Measurements from ENCODE around the gene RPTOR.

The RPTOR gene

GRCh38 chr17:80959330-80960036 is 414.8 kb downstream of the RPTOR start:
- DNase-seq (ENCODE audit: low read depth in 2 of 2) = no peak

- DNase-seq (ENCODE audit: low read depth in 2 of 2) = no peak
Measured at GRCh38 chr17:80960037-80960796, 415.6 kb downstream of the RPTOR start.

DNA sequence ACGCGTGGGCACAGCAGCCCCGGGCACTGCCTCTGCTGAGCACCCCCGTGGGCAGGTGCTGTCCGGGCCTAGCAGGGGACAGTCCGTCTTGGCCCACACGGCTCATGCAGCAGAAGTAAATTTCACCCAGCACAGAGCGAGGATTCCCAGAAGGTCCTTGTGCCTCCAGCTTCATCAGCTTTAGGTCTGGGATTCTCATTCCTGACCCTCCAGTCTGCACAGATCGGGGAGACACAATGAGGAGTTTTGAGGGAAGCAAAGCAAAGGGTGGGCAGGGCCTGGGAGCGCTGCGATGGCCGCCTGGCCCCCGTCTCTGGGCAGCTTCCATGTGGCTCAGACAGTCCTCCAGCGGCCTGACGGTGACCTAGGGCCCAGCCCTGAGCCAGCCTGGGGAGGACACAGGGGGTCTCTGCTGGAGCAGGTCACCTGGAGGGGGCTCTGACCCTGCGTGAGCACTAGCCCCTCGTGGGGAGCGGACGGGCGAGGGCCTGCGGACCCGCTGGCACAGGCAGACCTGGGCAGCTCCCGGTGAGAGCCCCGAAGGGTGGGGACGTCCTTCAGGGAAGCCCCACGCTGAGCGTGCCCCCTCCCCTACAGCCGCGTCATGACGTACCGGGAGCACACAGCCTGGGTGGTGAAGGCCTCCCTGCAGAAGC is 416.3 kb downstream of the RPTOR start:
- no peak for DNase-seq (ENCODE audit: low read depth in 2 of 2)

GRCh38 chr17:80961541-80962330 is 417.1 kb downstream of the RPTOR start:
- no peak for DNase-seq (ENCODE audit: low read depth in 2 of 2)

DNA sequence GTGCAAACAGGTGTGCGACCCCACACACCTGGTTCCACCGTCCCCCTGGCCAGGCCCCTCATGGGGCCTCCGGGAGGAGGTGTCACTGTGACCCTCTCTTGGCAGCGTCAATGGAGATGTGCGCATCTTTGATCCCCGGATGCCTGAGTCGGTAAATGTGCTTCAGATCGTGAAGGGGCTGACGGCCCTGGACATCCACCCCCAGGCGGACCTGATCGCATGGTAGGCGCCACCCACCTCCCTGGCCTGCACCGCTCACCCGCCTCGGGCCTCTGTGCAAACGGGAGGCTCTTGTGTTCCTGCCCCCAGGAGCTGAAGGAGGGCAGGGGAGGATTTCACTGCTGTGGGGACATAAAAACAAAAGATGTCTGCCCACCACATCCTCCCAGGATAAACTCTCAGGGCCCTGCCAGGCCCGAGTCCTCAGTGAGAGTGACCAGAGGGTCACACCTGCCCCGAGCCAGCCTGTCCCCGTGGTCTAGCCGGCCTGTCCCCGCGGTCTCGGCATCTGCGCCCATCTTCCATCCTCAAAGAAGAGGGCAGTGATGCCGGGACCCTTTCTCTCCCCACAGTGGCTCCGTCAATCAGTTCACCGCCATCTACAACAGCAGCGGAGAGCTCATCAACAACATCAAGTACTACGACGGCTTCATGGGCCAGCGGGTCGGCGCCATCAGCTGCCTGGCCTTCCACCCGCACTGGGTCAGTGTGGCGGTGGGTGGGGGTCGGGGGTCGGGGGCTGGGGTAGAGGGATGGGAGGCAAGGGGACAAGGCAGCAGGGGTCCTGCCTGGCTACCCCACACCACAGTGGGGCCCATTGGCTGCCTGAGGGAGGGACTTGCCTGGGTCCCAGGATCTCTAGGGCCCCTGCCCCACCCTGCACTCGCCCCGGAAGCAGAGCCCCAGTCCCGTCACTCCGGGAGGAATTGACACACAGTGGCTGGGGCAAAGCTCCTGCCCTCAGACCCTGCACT is 418.0 kb downstream of the RPTOR start:
- DNase-seq (ENCODE audit: low read depth in 2 of 2) = no peak

DNA sequence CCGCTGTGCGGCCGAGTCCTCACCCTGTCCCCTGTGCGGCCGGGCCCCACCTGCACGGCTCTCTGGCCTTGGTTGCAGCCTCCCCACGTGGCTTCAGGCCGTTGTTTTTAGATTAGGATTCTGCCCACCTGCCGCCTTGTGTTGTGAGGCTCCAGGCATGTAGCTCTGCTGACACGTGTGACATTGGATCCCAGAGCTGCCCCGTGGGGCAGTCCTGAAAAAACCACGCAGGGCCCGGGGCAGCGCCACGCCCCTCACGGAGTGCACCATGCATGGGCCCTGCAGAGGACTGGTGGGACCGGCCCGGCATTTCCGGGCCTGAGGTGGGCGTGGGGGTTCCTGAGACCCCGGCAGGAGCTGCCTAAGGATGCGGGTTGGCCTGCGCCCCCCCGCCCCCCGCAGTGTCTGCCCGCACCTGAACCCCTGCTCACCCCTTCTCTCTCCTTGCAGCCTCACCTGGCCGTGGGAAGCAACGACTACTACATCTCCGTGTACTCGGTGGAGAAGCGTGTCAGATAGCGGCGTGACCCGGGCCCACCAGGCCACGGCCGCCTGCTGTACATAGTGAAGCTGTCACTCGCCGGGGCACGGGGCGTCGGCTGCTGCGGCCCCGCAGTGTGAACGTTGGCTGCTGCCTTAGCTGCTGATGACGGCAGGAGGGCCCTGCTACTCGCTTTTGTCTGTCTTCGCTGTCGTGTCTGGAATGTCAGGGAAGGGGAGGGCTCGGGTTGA is 419.3 kb downstream of the RPTOR start:
- DNase-seq (ENCODE audit: low read depth in 2 of 2) = no peak

- DNase-seq (ENCODE audit: low read depth in 2 of 2) = no peak
Measured at GRCh38 chr17:80964544-80964856, 419.9 kb downstream of the RPTOR start.

GRCh38 chr17:80964859-80965580 is 420.4 kb downstream of the RPTOR start:
- DNase-seq (ENCODE audit: low read depth in 2 of 2) = no peak

DNA sequence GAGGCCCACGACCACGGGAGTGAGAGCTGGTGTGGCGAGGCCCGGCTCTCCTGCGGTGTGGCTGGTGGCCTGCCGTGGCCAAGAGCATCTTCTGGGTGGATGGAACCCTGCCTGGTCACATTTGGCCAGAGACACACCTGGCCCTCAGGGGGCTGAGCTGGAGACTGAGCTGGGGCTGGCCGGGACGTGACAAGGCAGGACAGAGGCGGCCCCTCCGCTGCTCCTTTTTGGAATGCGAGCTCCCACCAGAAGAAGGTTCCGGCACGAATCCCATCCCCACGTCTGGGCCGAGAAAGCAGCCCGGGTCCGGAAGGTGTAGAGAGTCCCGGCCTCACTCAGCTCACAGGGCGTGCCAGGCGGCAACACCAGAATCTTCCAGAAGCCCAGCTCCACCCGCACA is 421.0 kb downstream of the RPTOR start:
- DNase-seq (ENCODE audit: low read depth in 2 of 2) = no peak

DNA sequence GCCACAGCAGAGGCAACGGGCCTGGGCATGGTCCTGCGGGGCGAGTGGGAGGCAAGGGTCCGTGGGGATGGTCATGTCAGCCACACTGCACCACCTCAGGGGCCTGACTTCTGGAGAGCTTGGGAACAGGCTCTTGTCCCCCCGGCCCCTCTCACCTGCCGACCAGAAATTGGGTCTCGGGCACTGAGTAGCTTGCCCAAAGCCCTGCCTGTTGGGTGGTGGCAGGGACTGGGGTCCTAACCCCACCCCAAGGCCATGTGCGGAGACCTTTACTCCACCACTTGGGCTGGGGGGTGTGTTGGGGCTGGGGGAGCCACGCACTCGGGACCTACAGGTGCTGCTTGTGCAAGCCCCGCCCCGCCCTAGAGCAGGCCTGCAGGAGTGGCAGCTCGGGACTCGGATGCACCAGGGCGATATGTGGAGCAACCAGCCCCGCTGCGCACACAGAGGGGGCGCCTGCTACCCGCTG is 422.8 kb downstream of the RPTOR start:
- no peak for DNase-seq (ENCODE audit: low read depth in 2 of 2)

GRCh38 chr17:80968602-80969029 is 424.0 kb downstream of the RPTOR start:
- DNase-seq (ENCODE audit: low read depth in 2 of 2) = no peak

GRCh38 chr17:80969030-80969673 is 424.5 kb downstream of the RPTOR start:
- no peak for DNase-seq (ENCODE audit: low read depth in 2 of 2)

GRCh38 chr17:80969674-80970043 is 425.0 kb downstream of the RPTOR start:
- DNase-seq (ENCODE audit: low read depth in 2 of 2) = no peak

GRCh38 chr17:80970044-80970761 is 425.6 kb downstream of the RPTOR start:
- peak in 1 of 2 donors; percentile 35 for DNase-seq (ENCODE audit: low read depth in 2 of 2)

GRCh38 chr17:80970762-80971703 is 426.4 kb downstream of the RPTOR start:
- DNase-seq (ENCODE audit: low read depth in 2 of 2) = no peak

- DNase-seq (ENCODE audit: low read depth in 2 of 2) = no peak
Measured at GRCh38 chr17:80971704-80972304, 427.2 kb downstream of the RPTOR start.

DNA sequence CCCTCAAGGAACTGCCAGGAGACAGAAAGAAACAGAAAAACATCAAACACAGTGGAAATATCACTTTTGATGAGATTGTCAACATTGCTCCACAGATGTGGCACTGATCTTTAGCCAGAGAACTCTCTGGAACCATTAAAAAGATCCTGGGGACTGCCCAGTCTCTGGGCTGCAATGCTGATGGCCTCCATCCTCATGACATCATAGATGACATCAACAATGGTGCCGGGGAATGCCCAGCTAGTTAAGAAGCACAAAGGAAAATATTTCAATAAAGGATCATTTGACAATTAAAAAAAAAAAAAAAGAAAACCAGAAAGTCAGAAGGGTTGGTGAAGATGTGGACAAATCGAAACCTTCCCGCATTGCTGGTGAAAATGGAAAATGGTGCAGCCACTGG is 432.1 kb downstream of the RPTOR start:
- DNase-seq (ENCODE audit: low read depth in 2 of 2) = no peak
